ENCODE data around the gene SLC19A2.
"Not testable (repeated sequence)": the region's sequence is repeated elsewhere in the genome, so short reads cannot be mapped to it uniquely, and the experiment has no call there.

SLC19A2 gene

GRCh38 chr1:169509354-169509753 is 23.6 kb upstream of the SLC19A2 start:
- DNase-seq, result no peak

GRCh38 chr1:169508432-169509338 is 22.9 kb upstream of the SLC19A2 start:
- no peak for DNase-seq

- DNase-seq, result no peak
These were observed 21.7 kb upstream of the SLC19A2 start for GRCh38 chr1:169507413-169507812.

GRCh38 chr1:169503601-169504000 is 17.9 kb upstream of the SLC19A2 start:
- DNase-seq, result not testable (repeated sequence)

- no peak for DNase-seq
These were observed 14.1 kb upstream of the SLC19A2 start for GRCh38 chr1:169499807-169500206.

GRCh38 chr1:169497317-169497716 is 11.6 kb upstream of the SLC19A2 start:
- no peak for DNase-seq

- DNase-seq, result no peak
These were observed 10.2 kb upstream of the SLC19A2 start for GRCh38 chr1:169495916-169496315.

- peak; percentile 67 to 71 (median 71) for DNase-seq
These were observed 9.5 kb upstream of the SLC19A2 start for GRCh38 chr1:169495046-169495775.

- no peak for DNase-seq
These were observed 8.6 kb upstream of the SLC19A2 start for GRCh38 chr1:169494343-169494742.

- DNase-seq, result no peak
These were observed 7.5 kb upstream of the SLC19A2 start for GRCh38 chr1:169493251-169493650.

GRCh38 chr1:169491845-169492281 is 6.1 kb upstream of the SLC19A2 start:
- DNase-seq, result peak in 1 of 3 donors; percentile 32

- DNase-seq, result no peak
These were observed 2.4 kb upstream of the SLC19A2 start for GRCh38 chr1:169488157-169488556.

GRCh38 chr1:169487561-169487960 is 1.8 kb upstream of the SLC19A2 start:
- DNase-seq, result no peak

- DNase-seq, result peak in 1 of 3 donors; percentile 33
These were observed 1.4 kb upstream of the SLC19A2 start for GRCh38 chr1:169487133-169487532.

- no peak for DNase-seq
These were observed 722 bp upstream of the SLC19A2 start for GRCh38 chr1:169486281-169487051.

GRCh38 chr1:169484683-169485430 is 887 bp downstream of the SLC19A2 start:
- DNase-seq, result peak; percentile 67 to 74 (median 70)

GRCh38 chr1:169484101-169484500 is 1.6 kb downstream of the SLC19A2 start:
- DNase-seq, result no peak

- DNase-seq, result no peak
These were observed 2.2 kb downstream of the SLC19A2 start for GRCh38 chr1:169483500-169483966.

GRCh38 chr1:169479363-169480066 is 6.2 kb downstream of the SLC19A2 start:
- DNase-seq, result no peak

GRCh38 chr1:169478094-169478672 is 7.6 kb downstream of the SLC19A2 start:
- peak in 2 of 3 donors; percentile 36 to 42 for DNase-seq

- no peak for DNase-seq
These were observed 9.8 kb downstream of the SLC19A2 start for GRCh38 chr1:169475806-169476387.

All from suppressor macrophage treated with lipopolysaccharide for 1 hour (primary cell).